GM15510 (cell line): ENCODE data around the gene PYGL.

Source experiments
- POLR2A ChIP-seq: IDR thresholded peaks from 3 replicates; pipeline ENCODE4 v1.6.1; 2011; ENCODE audit warnings: borderline replicate concordance; ENCODE audit not compliant: insufficient read length; ENCODE audit errors: extremely low read depth

Gene PYGL

DNA sequence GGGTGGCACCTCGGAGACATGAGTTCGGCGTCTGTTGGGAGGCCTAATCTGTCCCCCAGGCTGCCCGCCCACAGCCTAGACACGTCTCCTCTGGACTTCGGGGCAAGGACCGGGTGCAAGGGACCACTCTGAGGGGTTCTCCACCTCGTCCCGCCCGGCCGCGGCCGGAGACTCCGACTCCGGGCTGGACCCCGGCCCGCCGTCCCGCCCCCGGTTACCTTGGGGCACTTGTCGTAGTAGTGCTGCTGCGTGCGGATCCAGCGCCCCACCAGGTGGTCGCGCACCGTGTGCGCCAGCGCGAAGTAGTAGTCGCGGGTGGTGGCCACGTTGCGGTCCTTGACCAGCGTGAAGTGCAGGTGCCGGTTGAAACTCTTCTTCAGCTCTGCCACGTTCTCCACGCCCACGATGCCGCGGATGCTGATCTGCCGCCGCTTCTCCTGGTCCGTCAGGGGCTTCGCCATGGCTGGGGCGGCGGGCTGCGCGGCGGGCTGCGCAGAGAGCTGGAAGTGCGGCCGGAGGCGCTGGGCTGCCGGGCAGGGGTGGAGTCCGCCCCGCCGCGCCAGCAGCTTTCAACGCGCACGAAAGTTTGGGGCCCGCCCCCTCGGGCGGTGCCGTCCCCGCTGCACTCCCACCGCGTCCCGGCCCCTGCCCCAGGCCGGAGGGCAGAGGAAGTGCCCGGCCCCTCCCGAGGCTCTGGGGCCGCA lies at the start of gene PYGL:
PYGL (minus strand) TSS at position 541 of the 704 bp plus-strand sequence; CDS start at position 461, 80 bp downstream.
- TF ChIP-seq POLR2A: no peak

DNA sequence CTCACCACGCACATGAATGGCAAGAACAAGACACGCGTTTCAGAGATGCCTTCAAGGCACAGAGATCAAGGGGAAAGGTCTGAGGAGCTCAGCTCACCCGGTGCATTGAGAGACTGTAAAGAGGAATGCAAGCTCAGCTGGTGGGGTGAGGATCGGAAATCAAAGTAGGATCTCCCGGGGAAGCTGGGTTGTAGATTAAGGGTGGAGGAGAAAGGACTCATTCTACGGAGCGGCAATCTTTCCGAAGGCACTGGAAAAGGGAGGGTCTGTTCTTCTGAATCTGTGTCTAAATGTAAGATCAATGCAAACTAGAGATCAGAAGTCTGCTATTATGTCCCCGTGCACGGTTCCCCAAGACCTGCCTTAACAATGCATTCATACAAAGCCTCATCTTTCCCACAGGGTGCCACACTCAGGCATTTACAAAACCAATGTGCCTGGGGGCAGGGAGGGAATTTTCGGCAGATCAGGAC lies 41.6 kb upstream of the PYGL start:
- TF ChIP-seq POLR2A: no peak

DNA sequence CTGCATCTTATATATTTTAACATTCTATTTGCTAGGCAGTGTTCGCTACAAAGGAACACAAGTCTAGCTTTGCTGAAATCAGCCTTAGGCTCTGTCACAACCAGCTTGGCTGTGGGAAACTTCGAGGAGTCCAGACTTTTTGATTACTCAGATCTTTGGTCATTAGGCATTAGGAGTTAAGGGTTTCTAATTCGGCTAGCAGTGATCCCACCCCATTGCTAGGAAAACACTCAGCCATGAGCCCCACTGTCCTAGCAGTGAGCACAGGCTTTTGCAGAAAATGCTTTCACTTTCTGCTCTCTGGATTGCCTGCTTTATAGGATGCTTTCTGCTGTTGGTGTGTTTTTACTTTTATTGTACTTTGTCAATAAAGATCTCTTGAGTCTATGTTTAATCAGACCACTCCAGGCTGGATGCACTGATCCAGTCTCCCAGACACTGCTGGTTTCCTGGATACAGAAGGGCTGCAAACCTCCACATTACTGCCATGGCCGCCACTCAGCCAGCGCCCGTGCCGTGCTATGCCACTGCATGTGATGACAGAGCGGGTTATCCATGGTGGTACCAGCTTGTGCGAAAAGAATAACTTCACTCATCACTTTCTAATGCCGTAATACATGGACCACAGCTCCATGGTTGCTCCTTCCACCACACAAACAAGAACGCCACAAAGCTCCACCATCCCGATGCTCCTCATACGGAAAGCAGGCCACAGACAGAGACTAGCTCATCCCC lies 41.0 kb upstream of the PYGL start:
- no peak for TF ChIP-seq POLR2A

DNA sequence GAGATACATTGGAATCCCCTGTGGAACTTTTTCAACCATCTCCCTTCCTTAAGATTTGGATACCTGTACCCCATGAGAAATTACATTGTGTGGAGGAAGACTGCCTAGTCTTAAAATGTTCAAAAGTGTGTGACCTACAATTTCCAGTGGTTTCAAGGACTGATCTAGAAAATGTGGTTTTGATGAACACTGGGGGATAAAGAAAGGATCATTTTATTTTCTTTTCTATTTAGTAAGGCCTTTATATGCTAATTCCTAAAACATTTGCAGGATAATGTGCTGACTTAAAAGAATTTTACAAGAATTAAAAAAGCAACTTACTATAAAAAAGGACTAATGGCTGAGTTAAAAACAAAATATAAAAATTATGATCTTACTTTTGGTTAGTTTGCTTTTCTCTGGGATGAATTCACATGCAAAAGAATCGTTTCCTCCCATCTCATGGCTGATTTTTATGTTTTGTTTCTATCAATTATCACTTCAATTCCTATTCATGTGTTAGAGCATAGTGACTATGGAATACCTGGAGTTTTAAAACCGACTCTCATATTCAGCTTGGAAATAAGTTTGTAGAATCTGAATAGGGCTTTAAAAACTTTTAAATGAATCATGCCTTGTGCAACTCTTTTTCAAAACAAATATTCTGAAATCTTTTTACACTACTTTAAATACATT lies 39.9 kb upstream of the PYGL start:
- TF ChIP-seq POLR2A: no peak

DNA sequence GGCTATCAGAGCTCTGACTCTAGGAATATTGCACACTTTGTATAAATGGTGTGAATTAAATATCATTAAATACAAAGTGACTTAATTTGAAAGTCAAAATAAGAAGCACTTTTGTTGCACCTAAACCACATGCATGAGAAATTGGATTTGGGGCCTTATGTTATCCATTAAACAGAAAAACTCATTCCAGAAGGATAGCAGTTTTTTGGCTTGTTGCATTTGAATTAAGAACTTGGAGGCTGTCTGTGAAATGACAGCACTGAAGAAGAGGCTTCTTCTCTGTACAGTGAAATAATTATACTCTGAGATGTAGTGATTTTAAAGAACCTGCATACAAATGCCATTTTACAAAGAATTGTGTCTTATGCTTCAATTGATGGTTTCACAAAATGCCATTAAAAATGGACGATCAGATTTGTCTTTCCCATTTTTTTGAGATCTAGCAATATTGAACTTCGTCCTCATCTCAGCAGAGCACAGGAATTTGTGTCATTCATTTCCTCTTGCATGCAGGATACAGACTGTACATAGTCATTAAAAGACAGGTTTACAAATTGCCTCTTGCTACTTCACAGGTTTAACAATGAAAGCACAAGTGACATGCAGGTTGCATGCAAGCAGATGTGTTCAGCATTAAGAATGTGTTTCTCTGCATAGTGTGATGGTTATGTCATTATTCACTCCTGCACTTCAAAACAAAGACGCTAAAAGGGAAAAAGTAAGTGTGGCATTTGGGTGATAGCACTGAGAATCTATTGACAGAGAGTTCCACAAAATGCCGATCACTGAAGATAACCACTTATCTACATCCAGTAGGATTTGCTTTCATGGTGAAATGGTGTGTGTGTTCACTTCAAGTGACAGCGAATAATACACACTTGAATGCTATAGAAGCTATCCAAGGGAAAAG lies 35.9 kb upstream of the PYGL start:
- no peak for TF ChIP-seq POLR2A

DNA sequence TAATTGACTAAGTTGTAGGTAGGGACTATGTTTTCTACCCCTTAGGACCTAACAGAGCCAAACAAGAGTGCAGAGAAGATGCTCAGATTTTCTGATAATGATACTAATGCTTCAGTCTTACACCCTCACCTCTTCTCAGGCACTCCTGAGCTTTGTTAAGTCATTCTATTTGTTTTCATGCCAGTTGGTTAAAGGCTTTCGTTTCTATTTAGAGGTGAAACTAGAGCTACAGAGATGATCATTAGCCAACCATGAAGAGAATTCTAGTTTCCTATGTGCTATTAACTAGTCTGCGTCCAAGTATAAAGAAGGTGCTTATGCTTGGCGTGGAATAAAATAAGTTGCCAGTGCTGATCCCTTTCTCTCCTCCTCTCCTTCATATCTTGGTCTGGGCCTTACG lies 34.6 kb upstream of the PYGL start:
- TF ChIP-seq POLR2A: no peak

DNA sequence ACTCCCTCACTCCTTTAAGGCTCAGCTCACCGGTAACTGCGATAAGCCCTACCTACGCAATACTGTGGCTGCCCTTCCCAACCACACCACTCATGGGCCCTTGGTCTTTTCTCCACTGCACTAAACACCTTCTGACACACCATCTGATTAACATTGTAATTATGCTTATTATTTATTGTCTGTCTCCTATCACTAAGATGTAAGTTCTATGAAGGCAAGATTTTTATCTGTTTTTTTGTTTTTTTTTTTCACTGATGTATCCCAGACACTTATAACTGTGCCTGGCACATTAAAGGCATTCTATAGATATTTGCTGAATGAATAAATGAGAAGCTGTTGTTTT lies 34.2 kb upstream of the PYGL start:
- no peak for TF ChIP-seq POLR2A

DNA sequence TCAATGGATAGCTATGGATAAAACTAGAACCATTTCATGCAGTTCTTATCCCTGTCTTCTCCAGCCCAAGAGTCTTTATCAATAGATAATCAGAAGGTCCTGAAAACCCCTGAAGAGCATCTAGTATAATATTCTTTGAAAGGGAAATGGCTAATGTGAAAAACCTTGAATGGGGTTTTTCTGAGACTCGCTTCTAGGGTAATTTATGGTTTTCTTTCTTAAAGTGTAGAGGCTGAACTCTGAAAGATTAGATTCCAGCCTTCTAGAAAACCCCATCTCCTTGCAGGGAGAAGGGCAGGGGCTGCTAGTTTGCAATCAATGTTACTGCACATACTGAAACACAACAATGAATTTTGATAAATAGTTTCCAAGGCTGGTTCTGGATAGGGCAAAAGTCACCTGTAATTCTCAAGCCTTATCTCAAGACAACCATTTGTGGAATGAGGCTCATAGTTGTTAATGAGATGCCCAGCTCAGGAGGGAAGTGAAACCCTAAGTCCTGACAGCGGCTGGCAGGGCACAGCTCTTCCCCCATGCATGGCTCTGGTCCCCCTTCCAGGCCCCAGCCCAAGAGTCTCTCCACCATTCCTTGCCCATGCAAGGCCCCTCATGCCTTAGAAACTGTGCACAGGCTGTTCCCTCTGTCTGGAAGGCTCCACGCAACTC lies 33.7 kb upstream of the PYGL start:
- no peak for TF ChIP-seq POLR2A

DNA sequence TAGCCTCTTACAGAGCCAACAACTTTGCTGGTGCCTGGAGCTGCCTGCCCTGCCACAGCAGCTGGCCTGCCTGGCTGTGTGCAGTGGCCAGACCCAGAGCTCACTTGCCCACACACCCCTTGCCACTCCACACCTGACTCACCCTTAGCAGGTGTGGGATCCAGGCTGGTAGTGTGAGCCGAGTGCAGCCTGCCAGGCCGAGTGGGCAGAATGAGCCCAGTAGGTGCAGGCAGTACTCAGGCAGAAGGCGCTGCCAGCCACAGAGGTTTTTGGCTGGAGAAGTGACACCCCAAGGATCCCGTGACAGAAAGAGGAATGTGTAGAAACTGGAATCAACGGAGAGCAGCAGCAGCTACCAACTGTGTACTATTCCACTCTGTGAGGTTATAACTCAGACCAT lies 29.8 kb upstream of the PYGL start:
- TF ChIP-seq POLR2A: no peak

DNA sequence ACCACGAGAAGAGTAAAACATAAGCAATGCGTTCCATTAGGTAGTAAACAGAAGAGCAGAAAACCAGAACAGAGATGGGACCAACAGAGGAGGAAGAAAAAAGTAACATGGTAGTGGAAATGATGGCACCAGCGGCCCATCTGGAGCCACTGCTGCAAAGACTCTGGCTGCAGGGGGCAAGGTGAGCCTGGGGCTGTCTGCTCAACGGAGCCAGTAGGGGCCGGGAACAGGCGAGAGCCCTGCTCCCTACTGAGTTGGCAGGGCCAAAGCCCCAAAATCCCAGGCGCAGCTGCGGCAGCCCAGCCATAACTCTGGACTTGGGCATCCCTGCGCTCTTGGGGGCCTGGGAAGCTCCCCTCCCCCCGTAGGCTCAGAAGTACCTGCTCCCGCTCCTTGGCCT lies 28.5 kb upstream of the PYGL start:
- TF ChIP-seq POLR2A: no peak

DNA sequence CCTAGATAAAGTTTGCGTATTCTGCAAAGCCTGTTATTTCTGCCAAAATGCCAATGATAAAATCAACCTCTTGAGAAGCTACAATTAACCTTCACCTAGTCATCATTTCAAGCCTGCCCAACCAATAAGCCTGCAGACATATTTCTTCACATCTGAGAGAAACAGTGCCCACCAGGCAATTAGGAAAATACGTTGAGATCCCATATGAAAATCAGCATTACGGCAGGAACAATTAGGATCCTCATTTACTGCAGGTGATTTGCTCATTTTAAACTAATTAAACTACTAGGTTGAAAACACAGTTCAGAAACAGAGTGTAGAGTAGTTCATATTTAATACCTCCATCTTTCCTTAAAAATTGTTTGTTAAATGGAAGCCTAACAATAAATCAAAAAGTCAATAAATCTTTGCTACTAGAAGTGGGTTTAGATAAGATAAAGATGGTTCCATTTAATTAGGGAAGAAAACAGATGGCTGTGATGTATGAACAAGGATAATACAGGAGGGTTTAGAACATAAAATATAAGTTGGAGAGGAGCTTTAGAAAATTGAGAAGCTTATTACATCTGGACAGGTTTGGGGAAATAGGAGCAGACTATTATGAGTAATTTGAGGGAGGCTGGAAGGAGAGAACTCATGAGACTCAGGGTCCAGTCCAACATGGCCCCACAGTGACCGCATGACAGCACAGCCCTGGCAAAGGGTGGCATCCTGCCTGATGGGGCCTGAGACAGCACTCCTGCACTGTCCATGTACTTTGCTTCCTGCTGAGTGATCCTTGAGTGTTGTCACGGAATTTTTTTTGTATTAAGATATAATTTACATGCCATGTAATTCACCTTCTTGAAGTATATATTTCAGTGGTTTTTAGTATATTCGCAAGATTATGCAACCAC lies 26.9 kb upstream of the PYGL start:
- no peak for TF ChIP-seq POLR2A

DNA sequence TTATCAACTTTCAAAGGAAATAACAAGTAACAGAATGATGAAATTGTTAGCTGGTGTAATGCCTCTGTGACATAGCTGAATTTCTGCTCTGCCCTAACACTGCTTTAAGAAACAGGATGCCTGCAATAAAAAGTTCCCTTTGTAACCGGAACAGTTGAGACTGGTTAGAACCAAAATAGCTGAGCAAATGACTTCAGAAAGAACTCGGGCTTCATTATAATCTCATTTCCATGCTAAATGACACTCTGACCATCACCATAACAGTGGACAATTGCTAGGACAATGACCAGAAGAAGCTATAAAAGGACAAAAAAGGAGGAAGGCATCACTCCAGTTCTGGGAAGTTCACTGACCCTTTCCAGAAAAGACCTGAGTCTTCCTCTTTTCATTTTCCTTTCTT lies 23.5 kb upstream of the PYGL start:
- no peak for TF ChIP-seq POLR2A

DNA sequence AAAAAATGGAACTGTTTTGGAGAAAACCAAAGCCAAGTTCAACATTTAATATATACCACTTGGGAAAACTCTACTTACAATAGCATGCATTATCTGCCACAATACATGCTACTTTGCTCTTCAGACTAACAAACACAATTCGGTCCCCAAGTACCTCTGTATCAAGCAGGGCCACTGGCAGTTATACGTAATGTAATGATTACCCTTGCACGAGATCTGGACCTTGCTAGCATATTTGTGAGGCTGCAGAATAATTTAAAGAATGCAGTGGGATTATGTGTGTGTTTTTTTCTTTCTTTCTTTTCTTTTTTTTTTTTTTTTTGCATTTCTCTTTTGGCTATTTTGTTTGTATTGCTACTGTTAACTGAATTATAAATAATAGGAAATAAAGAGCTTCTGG lies 22.8 kb upstream of the PYGL start:
- no peak for TF ChIP-seq POLR2A
